ENCODE measurements around the gene DEPDC5. TPM values are rescaled to one million over a fixed set of nuclear protein-coding genes. Genes with fewer than 3 reads are reported as not detected.
"Not testable (repeated sequence)": the region's sequence is repeated elsewhere in the genome, so short reads cannot be mapped to it uniquely, and the experiment has no call there.

The DEPDC5 gene
- total RNA-seq, 2 donors from 2014 or later = 50.1 to 54.4 TPM

GRCh38 chr22:31776231-31776630 is 22.4 kb downstream of the DEPDC5 start:
- DNase-seq (ENCODE audit: low spot score in 2 of 2) = no peak
- Mint-ChIP-seq H3K36me3 (peaks cover 0 to 5% of the 10 kb centered on the region in 2 donors), H3K9me3 (no peaks in the 10 kb centered on the region), H3K27ac (no peak overlapping the region)
- ATAC-seq = no peak

GRCh38 chr22:31789803-31790202 is 36.0 kb downstream of the DEPDC5 start:
- Mint-ChIP-seq H3K9me3 (no peaks in the 10 kb centered on the region), H3K27ac (peak overlapping the region in 1 of 2 donors; percentile 44), H3K36me3 (no peaks in the 10 kb centered on the region)
- DNase-seq (ENCODE audit: low spot score in 2 of 2) (no peak), ATAC-seq (no peak)

- no peaks in the 10 kb centered on the region for H3K9me3 Mint-ChIP-seq
- H3K36me3 Mint-ChIP-seq = no peaks in the 10 kb centered on the region
- ATAC-seq (no peak), DNase-seq (ENCODE audit: low spot score in 2 of 2) (no peak)
- no peak overlapping the region for H3K27ac Mint-ChIP-seq
Measured at GRCh38 chr22:31790240-31790639, 36.4 kb downstream of the DEPDC5 start.

- DNase-seq (ENCODE audit: low spot score in 2 of 2); ATAC-seq; H3K9me3 Mint-ChIP-seq; H3K27ac Mint-ChIP-seq: not testable (repeated sequence)
- H3K36me3 Mint-ChIP-seq = peaks cover 0 to 20% of the 10 kb centered on the region in 2 donors
Measured at GRCh38 chr22:31799358-31799757, 45.5 kb downstream of the DEPDC5 start.

- no peak overlapping the region for H3K27ac Mint-ChIP-seq
- DNase-seq (ENCODE audit: low spot score in 2 of 2) (no peak), ATAC-seq (no peak)
- H3K36me3 Mint-ChIP-seq = peaks cover 0 to 20% of the 10 kb centered on the region in 2 donors
- H3K9me3 Mint-ChIP-seq = no peaks in the 10 kb centered on the region
Measured at GRCh38 chr22:31800065-31800464, 46.2 kb downstream of the DEPDC5 start.

GRCh38 chr22:31800861-31801260 is 47.0 kb downstream of the DEPDC5 start:
- ATAC-seq; DNase-seq (ENCODE audit: low spot score in 2 of 2); H3K27ac Mint-ChIP-seq; H3K9me3 Mint-ChIP-seq: not testable (repeated sequence)
- H3K36me3 Mint-ChIP-seq = peaks cover 0 to 20% of the 10 kb centered on the region in 2 donors

GRCh38 chr22:31802575-31802974 is 48.8 kb downstream of the DEPDC5 start:
- Mint-ChIP-seq H3K27ac (no peak overlapping the region), H3K9me3 (no peaks in the 10 kb centered on the region), H3K36me3 (peaks cover 7 to 12% of the 10 kb centered on the region in 2 donors)
- ATAC-seq = no peak
- no peak for DNase-seq (ENCODE audit: low spot score in 2 of 2)

- Mint-ChIP-seq H3K27ac (no peak overlapping the region), H3K9me3 (no peaks in the 10 kb centered on the region), H3K36me3 (peaks cover 16 to 18% of the 10 kb centered on the region in 2 donors)
- no peak for DNase-seq (ENCODE audit: low spot score in 2 of 2)
- ATAC-seq = no peak
Measured at GRCh38 chr22:31806751-31807150, 52.9 kb downstream of the DEPDC5 start.

GRCh38 chr22:31812977-31813605 is 59.3 kb downstream of the DEPDC5 start:
- peaks cover 18 to 29% of the 10 kb centered on the region in 2 donors for H3K36me3 Mint-ChIP-seq
- ATAC-seq = no peak
- H3K9me3 Mint-ChIP-seq = no peaks in the 10 kb centered on the region
- H3K27ac Mint-ChIP-seq = no peak overlapping the region
- no peak for DNase-seq (ENCODE audit: low spot score in 2 of 2)

- H3K36me3 Mint-ChIP-seq = peaks cover 23 to 37% of the 10 kb centered on the region in 2 donors
- not testable (repeated sequence) for DNase-seq (ENCODE audit: low spot score in 2 of 2); H3K9me3 Mint-ChIP-seq; ATAC-seq
- peak overlapping the region in 1 of 2 donors; percentile 29 for H3K27ac Mint-ChIP-seq
Measured at GRCh38 chr22:31813898-31814297, 60.1 kb downstream of the DEPDC5 start.

- ATAC-seq = no peak
- Mint-ChIP-seq H3K27ac (no peak overlapping the region), H3K9me3 (no peaks in the 10 kb centered on the region), H3K36me3 (peaks cover 26 to 36% of the 10 kb centered on the region in 2 donors)
- no peak for DNase-seq (ENCODE audit: low spot score in 2 of 2)
Measured at GRCh38 chr22:31814942-31815341, 61.1 kb downstream of the DEPDC5 start.

GRCh38 chr22:31815383-31815814 is 61.6 kb downstream of the DEPDC5 start:
- not testable (repeated sequence) for DNase-seq (ENCODE audit: low spot score in 2 of 2); H3K9me3 Mint-ChIP-seq; ATAC-seq; H3K27ac Mint-ChIP-seq
- H3K36me3 Mint-ChIP-seq = peaks cover 28 to 36% of the 10 kb centered on the region in 2 donors

GRCh38 chr22:31816750-31817149 is 62.9 kb downstream of the DEPDC5 start:
- ATAC-seq (no peak), DNase-seq (ENCODE audit: low spot score in 2 of 2) (no peak)
- Mint-ChIP-seq H3K36me3 (peaks cover 33 to 41% of the 10 kb centered on the region in 2 donors), H3K27ac (no peak overlapping the region), H3K9me3 (no peaks in the 10 kb centered on the region)

GRCh38 chr22:31818481-31819392 is 64.9 kb downstream of the DEPDC5 start:
- DNase-seq (ENCODE audit: low spot score in 2 of 2) = peak; percentile 30 to 56
- no peaks in the 10 kb centered on the region for H3K9me3 Mint-ChIP-seq
- ATAC-seq = peak; percentile 94 to 97
- peak overlapping the region; percentile 25 to 83 for H3K27ac Mint-ChIP-seq
- H3K36me3 Mint-ChIP-seq = peaks cover 42 to 48% of the 10 kb centered on the region in 2 donors

- Mint-ChIP-seq H3K27ac (no peak overlapping the region), H3K36me3 (peaks cover 42 to 45% of the 10 kb centered on the region in 2 donors), H3K9me3 (no peaks in the 10 kb centered on the region)
- ATAC-seq (no peak), DNase-seq (ENCODE audit: low spot score in 2 of 2) (no peak)
Measured at GRCh38 chr22:31820655-31821054, 66.8 kb downstream of the DEPDC5 start.

GRCh38 chr22:31821572-31821971 is 67.8 kb downstream of the DEPDC5 start:
- ATAC-seq = no peak

GRCh38 chr22:31822523-31822922 is 68.7 kb downstream of the DEPDC5 start:
- peaks cover 32 to 33% of the 10 kb centered on the region in 2 donors for H3K36me3 Mint-ChIP-seq
- ATAC-seq = no peak

More at GRCh38 chr22:31821572-31821971, 67.8 kb downstream of the DEPDC5 start:
- no peaks in the 10 kb centered on the region for H3K9me3 Mint-ChIP-seq
- H3K36me3 Mint-ChIP-seq = peaks cover 40 to 41% of the 10 kb centered on the region in 2 donors
- no peak overlapping the region for H3K27ac Mint-ChIP-seq
- DNase-seq (ENCODE audit: low spot score in 2 of 2) = no peak

More at GRCh38 chr22:31822523-31822922, 68.7 kb downstream of the DEPDC5 start:
- H3K9me3 Mint-ChIP-seq = no peaks in the 10 kb centered on the region
- DNase-seq (ENCODE audit: low spot score in 2 of 2) = no peak
- H3K27ac Mint-ChIP-seq = no peak overlapping the region

All from activated naive CD4-positive, alpha-beta T cell treated with anti-CD3 and anti-CD28 coated beads, Interleukin-2, amount 50 U/mL, for 72 hours (primary cell).